ENCODE data around the gene RAC3.

RAC3 gene

DNA sequence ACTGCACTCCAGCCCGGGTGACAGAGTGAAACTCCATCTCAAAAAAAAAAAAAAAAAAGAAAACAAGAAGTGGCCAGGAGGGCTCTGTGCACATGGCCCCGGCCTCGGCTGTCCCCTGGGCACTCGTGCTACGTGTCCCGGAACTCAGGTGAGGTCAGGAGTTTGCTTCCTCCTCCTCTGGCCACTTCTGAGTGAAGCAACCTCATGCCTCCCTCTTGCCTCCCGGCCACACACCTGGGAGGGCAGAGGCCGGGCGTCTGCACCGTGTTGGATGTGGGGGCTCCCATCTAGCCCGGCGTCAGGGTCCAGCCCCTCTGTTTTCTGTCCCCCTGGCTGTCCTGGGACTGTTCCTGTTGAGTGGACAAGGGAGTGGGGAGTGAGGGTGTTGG lies 31.9 kb upstream of the RAC3 start:
- no peak for DNase-seq (ENCODE audit: low spot score)

DNA sequence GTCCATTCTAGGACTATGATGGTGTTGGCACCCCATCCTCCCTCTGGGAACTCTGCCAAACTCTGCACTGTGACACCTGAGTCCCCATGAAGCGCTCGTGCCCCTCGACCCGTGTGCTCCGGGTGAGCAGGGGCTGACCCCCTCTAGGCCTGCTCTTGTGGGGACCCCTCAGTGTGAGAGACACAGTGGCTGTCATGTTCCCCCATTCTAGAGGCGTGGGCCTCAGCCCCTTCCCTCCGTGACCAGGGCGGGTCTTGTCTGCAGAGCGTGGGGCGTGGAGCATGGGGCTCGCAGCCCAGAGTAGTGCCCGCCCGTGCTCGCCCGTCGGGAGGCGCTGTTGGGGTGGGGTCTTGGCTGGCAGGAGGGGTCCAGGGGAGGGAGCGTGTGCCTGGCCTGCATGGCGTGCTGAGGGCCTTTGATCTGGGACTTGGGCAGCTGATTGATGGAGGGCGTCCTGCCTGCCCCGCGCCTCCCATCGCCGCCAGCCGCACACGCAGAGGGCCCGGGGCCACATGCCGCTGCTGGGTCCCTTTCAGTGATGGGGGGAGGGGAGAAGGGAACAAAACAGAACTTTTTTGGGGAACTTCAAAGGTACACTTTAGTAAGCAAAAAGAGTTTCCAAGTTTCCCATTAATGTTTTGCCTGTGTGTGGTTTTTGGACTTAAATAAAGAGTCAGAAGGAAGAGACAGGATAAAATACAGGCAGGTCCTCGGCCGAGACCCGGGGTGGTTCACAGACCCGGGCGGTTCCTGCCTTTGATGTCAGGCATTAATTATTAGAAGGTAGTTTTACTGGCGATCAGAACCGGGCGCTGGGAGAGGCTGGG lies 31.3 kb upstream of the RAC3 start:
- no peak for DNase-seq (ENCODE audit: low spot score)

- DNase-seq (ENCODE audit: low spot score), result no peak
Observed at GRCh38 chr17:82000803-82001570, 30.5 kb upstream of the RAC3 start.

- DNase-seq (ENCODE audit: low spot score), result no peak
Observed at GRCh38 chr17:82001571-82002056, 29.9 kb upstream of the RAC3 start.

DNA sequence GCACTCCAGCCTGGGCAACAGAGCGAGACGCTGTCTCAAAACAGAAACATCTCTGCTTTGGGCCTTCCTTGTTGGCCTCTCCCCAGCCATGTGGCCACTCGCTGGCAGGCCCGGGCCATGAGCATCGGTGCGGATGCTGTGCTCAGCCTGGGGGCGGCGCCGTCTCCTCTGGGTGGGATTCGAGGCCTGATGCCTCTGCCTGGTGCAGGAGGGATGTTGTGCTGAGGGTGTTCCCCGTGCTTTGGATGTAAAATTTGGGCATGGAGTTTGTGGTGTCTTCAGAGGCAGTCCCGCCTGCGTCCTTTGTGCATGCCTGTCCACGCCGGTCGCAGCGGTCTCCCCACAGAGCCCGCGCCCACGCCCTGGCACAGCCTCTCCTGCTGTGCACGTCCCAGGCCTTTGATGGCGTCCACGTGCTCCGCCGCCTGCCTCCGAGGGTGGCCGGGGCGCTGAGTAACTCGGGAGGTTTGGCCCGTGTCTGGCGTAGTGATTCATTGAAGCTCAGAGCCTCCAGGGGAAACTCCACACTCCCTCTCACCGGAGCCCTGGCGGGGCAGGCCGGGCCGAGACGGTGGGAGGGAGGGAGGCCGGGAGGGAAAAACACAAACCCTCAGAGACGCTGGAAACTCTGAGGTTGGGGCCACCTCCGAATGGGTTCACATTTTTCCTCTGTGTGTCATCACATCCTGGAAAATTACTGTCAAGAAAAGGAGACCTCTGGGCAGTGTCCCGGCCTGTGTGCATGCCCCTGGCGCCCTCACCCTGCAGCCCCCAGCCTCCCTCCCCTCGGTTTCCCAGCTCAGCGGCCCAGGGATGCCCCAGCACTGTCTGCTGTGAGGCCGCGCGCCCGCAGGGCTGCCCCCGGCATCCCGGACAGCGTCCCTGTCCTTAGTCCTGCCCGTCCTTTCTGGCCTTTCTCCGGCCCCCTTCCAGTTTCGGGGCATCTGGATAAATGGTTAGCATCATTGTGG lies 27.8 kb upstream of the RAC3 start:
- no peak for DNase-seq (ENCODE audit: low spot score)

DNA sequence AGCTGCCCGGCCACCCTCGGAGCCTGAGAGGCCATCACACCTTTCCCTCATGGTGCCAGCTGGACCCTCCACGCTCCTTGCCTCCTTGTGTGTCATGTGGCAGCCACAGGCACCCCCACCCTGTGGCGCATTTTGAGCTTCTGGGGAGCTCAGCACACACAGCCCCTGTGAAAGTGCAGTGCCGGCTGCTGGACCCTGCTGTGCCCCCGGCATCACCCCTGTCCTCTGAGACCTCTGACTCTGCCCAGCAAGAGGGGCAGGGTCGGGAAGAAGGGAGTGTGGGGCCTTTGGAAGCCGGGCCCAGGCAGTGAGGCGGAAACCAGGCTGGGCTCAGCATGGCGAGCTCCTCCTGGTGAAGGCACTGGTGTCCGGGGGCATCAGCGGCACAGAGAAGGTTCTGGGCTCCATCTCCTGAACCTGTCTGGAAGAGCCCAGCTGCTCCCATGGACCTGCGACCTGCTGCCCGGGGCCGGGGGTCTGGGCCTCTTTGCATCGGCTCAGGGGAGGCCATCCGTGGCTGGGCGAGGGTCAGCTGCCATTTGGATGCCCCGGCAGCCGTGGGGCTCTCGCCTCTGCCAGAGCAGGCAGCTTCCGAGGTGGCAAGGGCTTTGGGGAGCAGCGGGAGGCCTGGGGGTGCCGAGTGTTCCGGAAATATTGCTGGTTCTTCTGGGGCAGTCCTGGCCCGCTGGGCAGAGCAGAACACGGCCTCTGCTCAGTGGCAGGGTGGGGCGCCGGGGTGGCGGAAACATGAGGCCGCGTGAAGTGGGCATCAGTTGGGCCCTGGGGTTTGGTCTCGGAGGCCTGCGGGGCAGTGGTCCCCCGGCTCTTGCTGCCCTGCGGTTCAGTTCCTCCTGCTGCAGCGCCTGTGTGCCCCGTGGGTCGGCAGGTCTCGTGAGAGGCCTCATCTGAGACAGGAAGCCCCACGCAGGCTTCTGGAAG lies 26.7 kb upstream of the RAC3 start:
- DNase-seq (ENCODE audit: low spot score), result no peak

DNA sequence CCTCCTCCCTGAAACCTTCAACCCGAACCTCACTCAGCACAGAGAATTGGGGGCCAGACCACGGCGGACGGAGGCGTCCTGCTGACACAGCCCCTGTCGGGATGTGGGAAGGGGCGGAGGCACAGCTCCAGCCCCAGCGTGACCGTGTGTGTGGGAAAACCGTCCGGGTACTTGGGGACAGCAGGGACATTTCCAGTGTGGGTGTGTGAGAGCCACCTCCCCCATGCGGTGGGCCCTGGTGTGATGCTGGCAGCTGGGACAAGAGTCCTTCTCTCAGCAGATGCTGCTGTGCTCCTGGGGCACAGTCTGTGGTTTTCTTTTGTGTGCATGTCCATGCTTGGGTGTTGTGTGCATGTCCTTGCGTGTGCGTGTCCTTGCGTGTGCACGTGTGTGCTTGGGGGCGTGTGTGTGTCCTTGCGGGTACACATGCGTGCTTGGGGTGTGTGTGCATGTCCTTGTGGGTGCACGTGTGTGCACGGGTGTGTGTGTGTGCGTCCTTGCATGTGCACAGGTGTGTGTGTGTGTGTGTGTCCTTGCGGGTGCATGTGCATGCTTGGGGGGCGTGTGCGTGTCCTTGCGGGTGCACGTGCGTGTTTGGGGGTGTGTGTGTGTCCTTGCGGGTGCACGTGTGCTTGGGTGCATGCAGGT lies 25.7 kb upstream of the RAC3 start:
- no peak for DNase-seq (ENCODE audit: low spot score)

- DNase-seq (ENCODE audit: low spot score), result no peak
Observed at GRCh38 chr17:82006468-82007227, 24.8 kb upstream of the RAC3 start.

GRCh38 chr17:82007228-82007494 lies 24.3 kb upstream of the RAC3 start:
- no peak for DNase-seq (ENCODE audit: low spot score)

DNA sequence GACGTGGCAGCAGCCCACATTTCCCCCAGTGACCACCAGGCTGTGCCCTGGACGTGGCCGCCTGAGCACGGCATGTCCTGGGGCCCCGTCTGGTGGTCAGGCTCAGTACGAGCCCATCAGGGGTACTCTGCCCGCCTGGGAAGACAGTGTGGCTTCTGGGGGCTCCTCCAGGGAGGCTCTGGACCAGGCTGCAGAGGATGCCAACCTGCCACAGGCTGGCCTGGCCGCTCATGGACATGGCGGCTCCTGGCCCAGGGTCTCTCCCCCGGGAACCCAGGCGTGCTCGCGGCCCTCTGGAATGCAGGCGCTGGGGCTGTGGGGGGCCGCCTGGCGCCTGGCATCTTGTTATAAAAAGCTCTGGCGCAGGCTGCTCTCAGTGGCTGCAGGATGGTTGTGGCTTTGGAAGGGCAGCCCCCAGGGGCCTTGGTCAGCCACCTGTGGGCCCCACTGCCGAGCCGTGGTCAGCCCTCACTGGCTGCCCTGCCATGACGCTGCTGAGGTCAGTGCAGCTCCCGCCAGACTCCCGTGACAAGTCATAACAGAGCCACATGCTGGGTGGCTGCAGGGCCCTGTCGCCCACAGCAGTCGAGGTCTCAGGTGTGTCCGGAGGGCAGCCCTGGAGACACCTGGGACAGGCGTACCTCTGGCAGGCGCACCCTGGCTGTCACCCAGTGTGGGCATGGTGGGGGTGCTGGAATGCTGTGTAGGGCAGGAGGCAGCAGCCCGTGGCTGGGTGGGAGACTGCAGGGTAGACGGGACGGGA lies 23.8 kb upstream of the RAC3 start:
- no peak for DNase-seq (ENCODE audit: low spot score)

GRCh38 chr17:82008258-82008940 lies 23.1 kb upstream of the RAC3 start:
- no peak for DNase-seq (ENCODE audit: low spot score)

- no peak for DNase-seq (ENCODE audit: low spot score)
Observed at GRCh38 chr17:82008941-82009405, 22.5 kb upstream of the RAC3 start.

- no peak for DNase-seq (ENCODE audit: low spot score)
Observed at GRCh38 chr17:82009413-82009812, 22.1 kb upstream of the RAC3 start.

DNA sequence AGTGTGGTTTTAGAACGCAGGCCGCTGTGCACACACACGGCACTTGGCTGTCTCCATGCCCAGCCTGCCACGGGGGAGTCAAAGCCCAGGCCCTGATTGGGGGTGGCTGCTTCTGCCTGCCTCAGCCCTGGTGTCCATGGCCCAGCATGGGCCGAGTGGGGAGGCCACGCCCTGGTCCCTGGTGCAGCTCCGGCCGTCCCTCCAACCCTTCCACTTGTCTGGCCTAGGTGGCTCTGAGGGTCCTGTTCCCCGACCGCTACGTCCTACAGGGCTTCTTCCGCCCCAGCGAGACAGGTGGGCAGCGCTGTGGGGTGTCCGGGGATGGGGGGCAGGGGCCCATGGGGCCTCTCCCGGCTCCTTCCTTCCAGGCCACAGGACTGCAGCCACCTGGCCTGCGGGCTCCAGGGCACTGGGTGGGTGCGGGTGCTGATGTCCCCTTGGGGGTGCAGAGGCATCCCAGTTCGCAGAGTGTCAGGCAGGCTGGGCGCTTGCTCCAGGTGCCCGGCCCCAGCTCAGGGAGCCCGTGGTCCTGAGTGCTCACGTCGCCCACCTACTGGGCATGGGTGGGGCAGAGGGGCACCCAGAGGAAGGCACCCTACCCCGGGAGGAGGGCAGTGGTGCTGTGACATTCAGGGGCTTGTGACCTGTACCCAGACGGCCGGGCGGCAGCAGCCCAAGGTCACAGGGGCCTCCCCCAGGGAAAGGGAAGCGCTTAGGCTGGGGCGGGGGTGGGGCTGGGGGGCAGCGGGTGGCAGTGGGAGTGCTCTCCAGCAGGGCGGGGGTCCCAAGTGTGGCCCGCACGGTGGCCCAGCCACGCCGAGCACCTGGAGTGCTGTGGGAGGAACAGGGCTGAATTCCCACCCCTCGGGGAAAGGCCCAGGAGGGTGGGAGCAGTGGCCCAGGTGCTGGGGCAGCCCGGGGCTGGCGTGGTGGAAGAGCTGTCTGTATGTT lies 20.6 kb upstream of the RAC3 start:
- DNase-seq (ENCODE audit: low spot score), result no peak

DNA sequence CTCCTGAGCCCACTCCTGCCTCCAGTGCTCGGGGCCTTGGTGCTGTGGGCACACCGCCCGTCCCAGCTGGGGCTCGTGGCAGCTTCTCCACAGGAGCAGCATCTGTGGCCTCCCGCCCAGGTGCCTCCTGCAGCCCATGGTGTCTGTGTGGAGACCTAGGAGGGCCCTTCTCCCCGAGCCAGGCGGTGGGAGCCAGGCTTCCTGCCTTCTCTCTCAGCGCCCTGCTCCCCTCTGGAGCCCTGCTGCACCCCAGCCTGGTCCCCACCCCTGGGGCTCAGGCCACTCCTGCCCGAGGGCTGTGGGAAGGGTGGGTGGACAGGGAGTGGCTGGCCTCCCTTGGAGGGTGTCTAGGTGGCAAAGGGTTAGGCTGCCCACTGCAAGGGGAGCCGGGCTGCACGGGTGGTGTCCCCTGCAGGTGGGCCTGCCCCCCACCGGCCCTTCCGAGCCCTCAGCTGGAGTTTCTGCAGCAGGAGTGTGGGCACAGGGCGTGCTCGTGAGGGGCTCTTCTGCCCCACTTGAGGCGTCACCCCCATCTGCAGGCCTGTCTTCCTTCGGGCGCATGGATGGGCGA lies 19.8 kb upstream of the RAC3 start:
- DNase-seq (ENCODE audit: low spot score), result no peak

DNA sequence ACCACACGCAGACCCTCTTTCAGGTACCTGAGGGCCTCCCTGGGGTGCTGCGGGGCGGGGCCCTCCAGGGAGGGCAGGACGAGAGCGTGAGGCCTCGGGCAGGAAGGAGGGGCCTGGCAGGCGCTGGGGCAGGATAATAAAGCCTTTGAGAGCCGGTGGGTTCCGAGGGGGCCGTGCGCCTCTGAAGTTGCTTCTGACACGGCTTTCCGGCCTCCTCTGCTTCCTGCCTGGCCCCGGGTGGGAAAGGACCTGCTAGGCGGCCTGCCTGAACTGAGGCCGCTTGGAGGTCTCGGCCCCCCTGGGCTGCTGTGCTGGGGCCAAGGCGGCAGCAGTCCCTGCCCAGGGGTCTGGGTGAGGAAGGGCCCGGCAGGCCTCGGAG lies 19.2 kb upstream of the RAC3 start:
- no peak for DNase-seq (ENCODE audit: low spot score)

Data from putamen (tissue), 1 donor.